A673 (cell line): ENCODE data around the gene CCT2. TPM values are rescaled to one million over a fixed set of nuclear protein-coding genes. Genes with fewer than 3 reads are reported as not detected.

Source experiments
- BruUV-seq: library from RNA; stranded (reverse); fragments of 400-500 nt; replicated peaks from 2 replicates; lab custom pipeline; 2021; lab: Mats Ljungman, UMichigan
- CTCF ChIA-PET: fragments of 300-600 bp; sonication (Branson Sonifier 250); formaldehyde crosslinking; loops from one replicate; lab custom pipeline; 2022; ENCODE audit warnings: antibody characterized with exemption; lab: Charles Lee
- POLR2A ChIA-PET: fragments of 300-600 bp; sonication (Branson Sonifier 250); formaldehyde crosslinking; loops from one replicate; lab custom pipeline; 2022; ENCODE audit warnings: antibody characterized with exemption; ENCODE audit not compliant: low non-redundant PET; lab: Charles Lee
- DNase-seq: peaks from one replicate; pipeline ENCODE4 v3.0.0-alpha.2; 2015; ENCODE audit warnings: low spot score
- H3K27ac ChIP-seq: fragments of 200-600 bp; sonication (generic); 2 replicates; pipeline ENCODE4 v1.5.1; 2016; ENCODE audit warnings: mixed run types, low read depth, mild to moderate bottlenecking, mixed read lengths, antibody characterized with exemption, low read length; ENCODE audit not compliant: poor library complexity, severe bottlenecking
- H3K27me3 ChIP-seq: fragments of 200-600 bp; sonication (generic); replicated peaks from 2 replicates; pipeline ENCODE4 v1.6.1; 2017; ENCODE audit warnings: mixed run types, low read depth, mild to moderate bottlenecking, mixed read lengths, antibody characterized with exemption, low read length; ENCODE audit not compliant: insufficient read depth, poor library complexity
- H3K36me3 ChIP-seq: fragments of 200-600 bp; sonication (generic); 2 replicates; pipeline ENCODE4 v1.6.1; 2016; ENCODE audit warnings: mixed run types, mild to moderate bottlenecking, mixed read lengths, antibody characterized with exemption, low read length; ENCODE audit not compliant: insufficient read depth, poor library complexity, severe bottlenecking
- H3K4me1 ChIP-seq: fragments of 200-600 bp; sonication (generic); 2 replicates; pipeline ENCODE4 v1.6.1; 2017; ENCODE audit warnings: mixed run types, mild to moderate bottlenecking, mixed read lengths, antibody characterized with exemption, low read length; ENCODE audit not compliant: insufficient read depth, poor library complexity, severe bottlenecking
- H3K4me3 ChIP-seq: fragments of 200-600 bp; sonication (generic); 2 replicates; pipeline ENCODE4 v1.5.1; 2016; ENCODE audit warnings: low read depth, mixed run types, mild to moderate bottlenecking, mixed read lengths, low read length; ENCODE audit not compliant: poor library complexity, severe bottlenecking
- H3K9me3 ChIP-seq: fragments of 200-600 bp; sonication (generic); 2 replicates; pipeline ENCODE4 v1.6.1; 2016; ENCODE audit warnings: mixed run types, low read depth, mild to moderate bottlenecking, mixed read lengths, antibody characterized with exemption, low read length; ENCODE audit not compliant: poor library complexity, severe bottlenecking
- EZH2 ChIP-seq: fragments of 200-600 bp; sonication (generic); IDR thresholded peaks from 2 replicates; pipeline ENCODE4 v1.6.1; 2017; ENCODE audit warnings: borderline replicate concordance, low read depth, mild to moderate bottlenecking, mixed read lengths, antibody characterized with exemption, low read length; ENCODE audit not compliant: poor library complexity, severe bottlenecking
- intact Hi-C: fragments of 100-400 bp; cut with micrococcal nuclease; formaldehyde crosslinking; loops from one replicate; pipeline ENCODE4 v1.10.0; 2022; ENCODE audit not compliant: unreplicated experiment
- total RNA-seq: library from RNA; stranded (reverse); gene quantifications from 2 replicates; pipeline ENCODE4 v1.2.3, GENCODE V29; 2021
- TF ChIP-seq, protein P1 (sequence below): fragments of 300-800, 200-600 bp; sonication (generic); conservative IDR thresholded peaks from 2 replicates; pipeline ENCODE4 v1.5.1; 2017; ENCODE audit warnings: low read depth, mild to moderate bottlenecking, antibody characterized with exemption, low read length, moderate library complexity, mixed read lengths

Gene CCT2
- total RNA-seq, 1 experiment from 2014 or later: 566 TPM

GRCh38 chr12:69620077-69620476, 34.8 kb downstream of the CCT2 start:
- H3K4me3 ChIP-seq: no peak overlapping the region
- no peak overlapping the region for H3K27ac ChIP-seq
- H3K27me3 ChIP-seq: no peaks in the 10 kb centered on the region
- intact Hi-C loops: no loop called here
- no peaks in the 10 kb centered on the region for H3K9me3 ChIP-seq
- DNase-seq: no peak
- no TSS peak for BruUV-seq
- no peaks in the 10 kb centered on the region for H3K36me3 ChIP-seq
- H3K4me1 ChIP-seq: peaks cover 19% of the 10 kb centered on the region
- TF ChIP-seq EZH2: no peak
- TF ChIP-seq, protein P1, sequence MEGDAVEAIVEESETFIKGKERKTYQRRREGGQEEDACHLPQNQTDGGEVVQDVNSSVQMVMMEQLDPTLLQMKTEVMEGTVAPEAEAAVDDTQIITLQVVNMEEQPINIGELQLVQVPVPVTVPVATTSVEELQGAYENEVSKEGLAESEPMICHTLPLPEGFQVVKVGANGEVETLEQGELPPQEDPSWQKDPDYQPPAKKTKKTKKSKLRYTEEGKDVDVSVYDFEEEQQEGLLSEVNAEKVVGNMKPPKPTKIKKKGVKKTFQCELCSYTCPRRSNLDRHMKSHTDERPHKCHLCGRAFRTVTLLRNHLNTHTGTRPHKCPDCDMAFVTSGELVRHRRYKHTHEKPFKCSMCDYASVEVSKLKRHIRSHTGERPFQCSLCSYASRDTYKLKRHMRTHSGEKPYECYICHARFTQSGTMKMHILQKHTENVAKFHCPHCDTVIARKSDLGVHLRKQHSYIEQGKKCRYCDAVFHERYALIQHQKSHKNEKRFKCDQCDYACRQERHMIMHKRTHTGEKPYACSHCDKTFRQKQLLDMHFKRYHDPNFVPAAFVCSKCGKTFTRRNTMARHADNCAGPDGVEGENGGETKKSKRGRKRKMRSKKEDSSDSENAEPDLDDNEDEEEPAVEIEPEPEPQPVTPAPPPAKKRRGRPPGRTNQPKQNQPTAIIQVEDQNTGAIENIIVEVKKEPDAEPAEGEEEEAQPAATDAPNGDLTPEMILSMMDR: no peak
- ChIA-PET POLR2A (no interaction called here), CTCF (no interaction called here)

- DNase-seq: no peak
- Histone ChIP-seq H3K9me3 (no peaks in the 10 kb centered on the region), H3K36me3 (no peaks in the 10 kb centered on the region), H3K4me3 (no peak overlapping the region), H3K27me3 (no peaks in the 10 kb centered on the region), H3K4me1 (peaks cover 19% of the 10 kb centered on the region), H3K27ac (no peak overlapping the region)
- ChIA-PET CTCF (no interaction called here), POLR2A (no interaction called here)
- intact Hi-C loops: no loop called here
- no TSS peak for BruUV-seq
- no peak for TF ChIP-seq EZH2
- TF ChIP-seq, protein P1: no peak
Measured at GRCh38 chr12:69620921-69621320, 35.7 kb downstream of the CCT2 start.

- BruUV-seq: no TSS peak
- Histone ChIP-seq H3K27ac (no peak overlapping the region), H3K4me1 (peaks cover 19% of the 10 kb centered on the region), H3K27me3 (no peaks in the 10 kb centered on the region), H3K9me3 (no peaks in the 10 kb centered on the region), H3K36me3 (no peaks in the 10 kb centered on the region), H3K4me3 (no peak overlapping the region)
- intact Hi-C loops: no loop called here
- POLR2A ChIA-PET: interaction anchor here (0.6 kb wide), 1 partner anchor 275 kb away, joined by 3 read pairs; no protein-coding TSS in a partner anchor
- TF ChIP-seq EZH2: no peak
- TF ChIP-seq, protein P1: no peak
- no peak for DNase-seq
- CTCF ChIA-PET: no interaction called here
Measured at GRCh38 chr12:69621551-69621950, 36.3 kb downstream of the CCT2 start.
